IPS-18a (cell line): ENCODE data around the gene SRL.
A peak's percentile ranks its signal among the peaks of the same experiment; 100 is the strongest.
"Not testable (repeated sequence)": the region's sequence is repeated elsewhere in the genome, so short reads cannot be mapped to it uniquely, and the experiment has no call there.

Source experiments
- H3K27ac ChIP-seq: one replicate; pipeline ENCODE4 v1.5.1; 2013; ENCODE audit warnings: low read length
- H3K27me3 ChIP-seq: one replicate; pipeline ENCODE4 v1.6.1; 2013; ENCODE audit warnings: mild to moderate bottlenecking, low read length; ENCODE audit not compliant: control insufficient read depth, insufficient read depth
- H3K36me3 ChIP-seq: one replicate; pipeline ENCODE4 v1.6.1; 2013; ENCODE audit warnings: low read depth, low read length; ENCODE audit not compliant: control insufficient read depth
- H3K4me1 ChIP-seq: one replicate; pipeline ENCODE4 v1.6.1; 2013; ENCODE audit warnings: low read depth, low read length; ENCODE audit not compliant: control insufficient read depth
- H3K4me3 ChIP-seq: one replicate; pipeline ENCODE4 v1.5.1; 2013; ENCODE audit warnings: low read length
- H3K9ac ChIP-seq: one replicate; pipeline ENCODE4 v1.6.1; 2013; ENCODE audit warnings: mild to moderate bottlenecking, low read length, moderate library complexity
- H3K9me3 ChIP-seq: one replicate; pipeline ENCODE4 v1.6.1; 2013; ENCODE audit warnings: low read depth, low read length; ENCODE audit not compliant: control insufficient read depth

SRL gene

DNA sequence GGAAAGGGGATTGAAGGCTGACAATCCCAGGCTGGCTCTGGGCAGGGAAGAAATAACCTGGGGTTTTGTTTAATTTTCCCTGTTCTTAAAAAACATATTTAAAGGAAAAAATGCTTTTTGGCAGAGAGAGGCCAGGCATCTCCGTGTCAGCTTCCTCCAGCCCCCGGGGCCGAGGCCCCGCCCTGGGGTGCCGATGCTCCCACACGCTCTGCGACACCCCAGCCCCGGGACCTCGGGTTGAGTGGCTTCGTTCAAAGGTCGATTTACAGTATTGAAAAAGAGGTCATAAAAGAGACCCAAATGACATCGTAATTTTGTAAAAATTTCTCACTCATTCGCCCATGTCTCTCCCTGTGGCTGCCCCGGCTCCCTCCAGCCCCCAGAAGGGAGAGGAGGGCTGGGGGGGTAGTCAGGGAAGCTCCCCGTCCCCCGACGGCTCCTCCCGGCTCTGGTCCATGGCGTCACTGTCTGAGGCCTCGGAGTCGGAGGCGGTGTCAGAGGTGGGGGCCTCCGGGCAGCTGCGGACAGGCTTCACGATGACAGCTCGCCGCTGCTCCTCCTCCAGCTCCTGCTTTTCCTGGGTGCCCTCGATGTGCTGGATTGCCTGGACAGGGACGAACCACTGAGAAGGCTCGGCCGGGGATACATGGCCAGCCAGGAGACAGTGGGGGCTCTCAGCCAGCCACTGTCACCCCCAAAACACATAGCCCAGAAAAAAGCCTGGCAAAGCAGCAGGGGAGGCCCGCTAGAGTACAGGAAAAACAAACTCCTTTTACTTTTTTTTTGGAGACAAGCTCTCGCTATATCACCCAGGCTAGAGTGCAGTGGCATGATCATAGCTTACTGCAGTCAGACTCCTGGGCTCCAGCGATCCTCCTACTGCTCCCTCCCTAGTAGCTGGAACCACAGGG lies 16.0 kb upstream of the SRL start:
- H3K36me3 ChIP-seq, result peaks cover 45% of the 10 kb centered on the region

DNA sequence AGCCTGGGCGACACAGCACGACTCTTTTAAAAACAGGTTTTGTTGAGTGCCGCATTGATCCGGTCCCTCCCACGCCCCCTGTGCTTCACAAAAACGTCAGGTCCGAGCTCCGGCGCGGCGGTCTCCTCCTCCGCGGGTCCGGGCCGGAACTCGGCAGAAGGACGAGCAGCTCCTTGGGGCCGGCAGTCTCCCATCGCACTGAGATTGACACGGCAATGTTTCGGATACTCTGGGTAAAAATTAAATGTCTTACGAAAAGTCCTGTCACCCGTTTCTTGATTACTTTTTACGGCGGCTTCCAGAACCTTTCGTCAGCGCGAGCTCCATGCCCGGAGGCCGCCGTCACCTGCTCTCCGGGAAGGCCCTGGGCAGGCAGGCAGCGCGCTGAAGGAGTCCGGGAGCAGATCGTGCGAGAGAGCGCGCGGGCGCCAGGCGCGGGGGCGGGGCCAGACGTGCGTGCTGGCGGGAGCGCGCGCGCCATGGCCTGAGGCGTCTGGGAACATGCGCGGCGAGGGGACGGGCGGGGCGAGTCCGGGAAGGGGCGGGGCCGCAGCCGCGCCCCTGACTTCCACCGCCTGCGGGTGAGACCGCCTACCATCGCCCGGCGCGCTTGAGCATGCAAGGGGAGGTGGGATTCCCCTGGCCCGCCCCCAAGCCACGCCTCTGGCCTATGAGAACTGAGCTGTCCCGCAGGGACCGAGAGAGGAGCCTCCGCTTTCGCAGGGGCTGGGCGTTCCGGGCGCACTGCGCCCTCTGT lies 11.7 kb upstream of the SRL start:
- Histone ChIP-seq H3K36me3 (peaks cover 12% of the 10 kb centered on the region), H3K9ac (peak overlapping the region; percentile 79), H3K27me3 (no peaks in the 10 kb centered on the region), H3K4me1 (no peaks in the 10 kb centered on the region), H3K27ac (peak overlapping the region; percentile 52), H3K9me3 (no peaks in the 10 kb centered on the region), H3K4me3 (peak overlapping the region; percentile 78)

More for the DNA sequence above, 16.0 kb upstream of the SRL start:
- Histone ChIP-seq H3K9ac (no peak overlapping the region), H3K4me1 (no peaks in the 10 kb centered on the region), H3K27ac (no peak overlapping the region), H3K27me3 (no peaks in the 10 kb centered on the region), H3K4me3 (no peak overlapping the region), H3K9me3 (no peaks in the 10 kb centered on the region)

GRCh38 chr16:4253012-4253393 lies 11.1 kb upstream of the SRL start:
- H3K36me3 ChIP-seq, H3K27me3 ChIP-seq, H3K4me1 ChIP-seq, H3K9me3 ChIP-seq, H3K27ac ChIP-seq: not testable (repeated sequence)
- Histone ChIP-seq H3K4me3 (peak overlapping the region; percentile 78), H3K9ac (peak overlapping the region; percentile 79)

DNA sequence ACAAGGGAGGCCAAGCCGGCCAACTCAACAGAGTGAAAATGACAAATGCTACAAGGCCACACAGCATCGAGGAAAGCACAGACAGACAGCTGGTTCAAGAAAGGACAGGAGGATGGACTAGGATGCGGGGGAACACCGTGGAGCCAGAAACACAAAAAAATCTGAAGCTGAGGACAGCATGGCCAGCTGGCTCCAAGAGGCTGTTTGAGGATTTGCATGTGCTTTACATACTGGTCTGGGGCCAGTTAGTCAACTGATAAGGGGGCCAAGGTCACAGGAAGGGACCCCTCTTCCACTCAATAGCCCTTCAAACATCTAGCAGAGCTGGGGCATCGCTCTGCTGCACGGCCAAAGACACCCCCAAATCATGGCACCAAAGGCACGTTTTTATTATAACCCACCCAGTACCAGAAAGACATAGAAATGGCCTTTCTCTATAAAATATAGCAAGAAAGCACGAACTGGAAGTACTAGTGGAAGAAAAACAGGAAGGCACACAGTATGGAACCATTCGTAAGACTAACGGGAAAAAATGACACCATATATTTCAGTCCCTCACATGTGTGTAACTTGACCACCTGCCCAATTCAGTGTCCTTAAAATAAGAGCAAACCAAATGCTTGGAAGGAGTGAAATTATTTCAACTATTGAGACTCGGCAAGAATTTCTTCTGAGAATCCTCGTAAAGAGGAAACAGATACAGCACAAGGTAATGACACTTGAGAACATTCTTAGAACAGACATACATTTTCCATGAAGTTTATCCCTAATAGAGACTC lies 7.8 kb upstream of the SRL start:
- Histone ChIP-seq H3K4me1 (no peaks in the 10 kb centered on the region), H3K27ac (no peak overlapping the region), H3K36me3 (no peaks in the 10 kb centered on the region), H3K9ac (no peak overlapping the region), H3K27me3 (no peaks in the 10 kb centered on the region), H3K9me3 (no peaks in the 10 kb centered on the region), H3K4me3 (no peak overlapping the region)

DNA sequence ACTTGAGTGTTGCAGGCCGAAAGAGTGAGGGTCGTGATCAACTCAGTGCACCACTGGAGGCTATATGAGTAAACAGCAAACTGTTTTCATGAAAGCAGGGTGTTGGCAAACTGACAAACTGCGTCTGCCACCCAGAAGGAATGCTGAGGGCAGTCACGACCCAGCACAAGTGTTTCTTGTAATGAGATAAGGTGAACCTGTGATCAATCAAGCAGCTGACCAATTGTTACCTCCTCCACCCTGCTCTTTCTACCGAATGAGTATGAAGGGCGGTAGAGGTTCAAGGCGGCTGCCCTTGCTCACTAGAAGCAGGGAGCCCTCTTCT lies 5.5 kb upstream of the SRL start:
- H3K27ac ChIP-seq, result no peak overlapping the region
- no peaks in the 10 kb centered on the region for H3K27me3 ChIP-seq
- H3K4me3 ChIP-seq, result no peak overlapping the region
- H3K9me3 ChIP-seq, result peaks cover 5% of the 10 kb centered on the region
- H3K36me3 ChIP-seq, result no peaks in the 10 kb centered on the region
- no peak overlapping the region for H3K9ac ChIP-seq
- H3K4me1 ChIP-seq, result no peaks in the 10 kb centered on the region

GRCh38 chr16:4246777-4247459 lies 5.0 kb upstream of the SRL start:
- Histone ChIP-seq H3K27me3 (no peaks in the 10 kb centered on the region), H3K4me1 (no peaks in the 10 kb centered on the region), H3K36me3 (no peaks in the 10 kb centered on the region), H3K9ac (no peak overlapping the region), H3K9me3 (peaks cover 5% of the 10 kb centered on the region), H3K27ac (no peak overlapping the region), H3K4me3 (no peak overlapping the region)

DNA sequence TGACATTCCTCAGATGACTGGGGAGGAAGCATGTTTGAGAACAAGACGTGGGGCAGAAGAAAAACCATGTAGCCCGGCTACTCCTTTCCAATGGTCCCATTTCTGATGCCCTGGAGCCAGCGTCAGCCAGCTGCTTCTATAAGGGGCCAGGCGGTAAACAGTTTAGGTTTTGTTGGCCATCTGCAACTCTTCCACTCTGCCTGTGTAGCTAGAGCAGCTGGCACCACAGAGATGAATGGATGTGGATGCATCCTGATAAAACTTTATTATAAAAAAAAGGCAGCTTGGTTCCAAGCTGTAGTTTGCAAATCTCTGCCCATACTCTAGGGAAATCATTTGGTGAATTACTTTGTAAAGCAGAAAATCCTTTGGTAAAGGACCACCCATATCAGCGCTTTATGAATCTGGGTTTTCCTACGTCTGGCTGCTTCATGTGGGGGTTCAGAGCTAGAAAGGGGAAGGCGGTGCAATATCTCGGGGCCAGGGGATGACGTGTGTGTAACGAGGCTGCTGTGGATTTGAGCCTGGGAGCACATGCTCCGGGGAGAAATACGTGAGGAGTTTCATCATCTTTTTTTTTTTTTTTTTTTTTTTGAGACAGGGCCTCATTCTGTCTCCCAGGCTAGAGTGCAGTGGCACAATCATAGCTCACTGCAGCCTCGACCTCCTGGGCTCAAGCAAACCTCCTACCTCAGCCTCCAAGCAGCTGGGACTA lies 3.4 kb upstream of the SRL start:
- Histone ChIP-seq H3K27ac (no peak overlapping the region), H3K9ac (no peak overlapping the region), H3K36me3 (no peaks in the 10 kb centered on the region), H3K4me1 (no peaks in the 10 kb centered on the region), H3K9me3 (peaks cover 5% of the 10 kb centered on the region), H3K27me3 (no peaks in the 10 kb centered on the region), H3K4me3 (no peak overlapping the region)

DNA sequence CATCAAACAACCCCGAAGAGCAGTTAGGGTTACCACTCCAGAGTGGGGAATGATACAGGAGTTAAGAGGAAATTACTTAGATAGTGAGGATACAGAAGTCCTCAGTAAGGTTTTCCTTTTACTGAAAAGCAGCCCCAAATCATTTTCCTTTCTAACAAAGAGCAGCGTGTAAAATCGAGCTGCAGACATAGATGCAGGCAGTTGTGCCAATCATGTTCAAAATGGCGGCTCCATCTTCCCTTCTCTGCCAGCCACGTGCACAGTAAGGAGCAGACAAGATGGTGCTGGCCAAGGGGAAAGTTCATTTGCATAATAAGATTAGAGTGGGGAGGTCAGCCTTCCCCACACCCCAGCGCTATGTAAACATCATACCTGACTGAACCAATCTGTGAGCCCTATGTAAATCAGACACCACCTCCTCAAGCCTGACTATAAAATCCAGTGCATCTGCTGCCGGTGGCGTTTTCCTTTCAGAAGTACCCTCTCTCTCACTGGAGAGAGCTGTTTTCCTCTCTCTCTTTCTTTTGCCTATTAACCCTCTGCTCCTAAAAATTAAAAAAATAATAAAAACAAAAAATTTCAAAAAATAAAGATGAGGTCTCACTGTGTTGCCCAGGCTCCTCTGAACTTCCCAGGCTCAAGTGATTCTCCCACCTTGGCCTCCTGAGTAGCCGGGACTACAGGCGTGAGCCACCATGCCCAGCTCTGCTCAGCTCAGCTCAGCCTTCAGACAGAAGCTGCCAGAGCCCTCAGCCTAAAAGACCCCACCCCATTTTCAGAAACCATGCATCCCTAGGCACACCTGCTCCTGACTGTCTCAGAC lies 2.6 kb upstream of the SRL start:
- no peaks in the 10 kb centered on the region for H3K4me1 ChIP-seq
- H3K9ac ChIP-seq, result no peak overlapping the region
- H3K27ac ChIP-seq, result no peak overlapping the region
- peaks cover 5% of the 10 kb centered on the region for H3K9me3 ChIP-seq
- H3K36me3 ChIP-seq, result no peaks in the 10 kb centered on the region
- no peak overlapping the region for H3K4me3 ChIP-seq
- no peaks in the 10 kb centered on the region for H3K27me3 ChIP-seq

- Histone ChIP-seq H3K4me1 (no peaks in the 10 kb centered on the region), H3K27me3 (no peaks in the 10 kb centered on the region), H3K9ac (no peak overlapping the region), H3K9me3 (peaks cover 5% of the 10 kb centered on the region), H3K36me3 (no peaks in the 10 kb centered on the region), H3K4me3 (no peak overlapping the region), H3K27ac (no peak overlapping the region)
Measured at GRCh38 chr16:4241258-4241927, 487 bp downstream of the SRL start.

GRCh38 chr16:4240624-4241023 lies 1.3 kb downstream of the SRL start:
- no peak overlapping the region for H3K27ac ChIP-seq
- no peaks in the 10 kb centered on the region for H3K36me3 ChIP-seq
- no peaks in the 10 kb centered on the region for H3K4me1 ChIP-seq
- H3K9me3 ChIP-seq, result peaks cover 5% of the 10 kb centered on the region
- no peak overlapping the region for H3K9ac ChIP-seq
- no peaks in the 10 kb centered on the region for H3K27me3 ChIP-seq
- H3K4me3 ChIP-seq, result no peak overlapping the region
